Stimulated activated naive CD8-positive, alpha-beta T cell treated with anti-CD3 and anti-CD28 coated beads, Interleukin-15, Interleukin-2, amounts not matched to agents 100 ng/mL and 50 ng/mL, for 24 hours (primary cell): ENCODE results near the gene SENP8.

Experiments used
- H3K27ac Mint-ChIP-seq: one replicate; pipeline ENCODE4 v1.8.0; 2021; ENCODE audit warnings: mild to moderate bottlenecking, mixed read lengths
- H3K27me3 Mint-ChIP-seq: one replicate; pipeline ENCODE4 v1.8.0; 2021; ENCODE audit warnings: mixed read lengths
- H3K36me3 Mint-ChIP-seq: one replicate; pipeline ENCODE4 v1.8.0; 2021; ENCODE audit warnings: low read depth, mixed read lengths
- H3K4me1 Mint-ChIP-seq: one replicate; pipeline ENCODE4 v1.8.0; 2021; ENCODE audit warnings: low read depth, mixed read lengths
- H3K4me3 Mint-ChIP-seq: one replicate; pipeline ENCODE4 v1.8.0; 2021; ENCODE audit warnings: mild to moderate bottlenecking, mixed read lengths
- H3K9me3 Mint-ChIP-seq: one replicate; pipeline ENCODE4 v1.8.0; 2021; ENCODE audit warnings: mixed read lengths

Gene SENP8

DNA sequence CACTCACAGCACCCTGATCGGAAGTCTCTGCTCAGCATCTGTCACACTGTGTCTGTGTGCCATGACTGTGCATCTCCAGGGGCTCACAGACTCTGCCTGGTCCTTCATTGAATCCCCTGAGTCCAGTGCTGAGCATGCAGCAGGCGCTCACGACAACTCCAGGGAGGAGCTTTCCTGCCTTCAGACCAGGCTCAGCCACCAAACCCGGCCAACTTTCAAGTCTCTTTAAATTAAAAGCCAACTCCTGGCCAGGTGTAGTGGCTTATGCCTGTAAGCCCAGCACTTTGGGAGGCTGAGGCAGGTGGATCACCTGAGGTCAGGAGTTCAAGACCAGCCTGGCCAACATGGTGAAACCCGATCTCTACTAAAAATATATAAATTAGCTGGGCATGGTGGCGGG lies 55.2 kb downstream of the SENP8 start:
- Mint-ChIP-seq H3K4me1 (no peaks in the 10 kb centered on the region), H3K9me3 (no peaks in the 10 kb centered on the region), H3K36me3 (no peaks in the 10 kb centered on the region), H3K27ac (no peak overlapping the region), H3K4me3 (no peak overlapping the region), H3K27me3 (peaks cover 3% of the 10 kb centered on the region)

DNA sequence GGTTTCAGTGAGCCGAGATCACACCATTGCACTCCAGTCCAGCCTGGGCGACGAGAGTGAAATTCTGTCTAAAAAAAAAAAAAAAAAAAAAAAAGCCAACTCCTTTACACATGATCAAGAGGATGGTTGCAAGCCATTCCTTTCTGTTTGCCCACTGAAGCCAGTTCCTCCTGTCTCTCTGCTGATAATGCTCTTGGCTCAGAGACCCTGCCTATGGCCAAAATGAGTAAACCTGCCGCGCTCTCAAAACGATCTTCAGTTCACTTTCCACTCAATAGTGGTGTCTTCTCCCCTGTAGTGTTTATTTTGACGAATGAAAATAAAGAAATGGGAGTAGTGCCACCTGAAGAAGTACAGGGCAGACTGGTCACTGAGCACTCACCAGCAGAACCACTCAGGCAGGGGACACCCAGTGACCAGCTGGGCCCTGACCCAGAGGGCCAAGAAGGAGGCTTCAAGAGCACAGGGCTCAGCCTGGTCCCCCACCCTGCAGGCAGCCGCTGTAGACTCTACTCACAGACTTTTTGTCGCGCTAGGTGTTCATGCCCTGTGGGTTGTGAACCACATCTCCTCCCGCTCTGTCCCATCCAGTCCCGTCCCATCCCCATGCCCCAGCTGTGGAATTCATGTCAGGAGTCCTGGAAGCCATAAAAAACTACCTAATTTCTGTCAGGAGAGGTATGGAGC lies 55.8 kb downstream of the SENP8 start:
- Mint-ChIP-seq H3K36me3 (no peaks in the 10 kb centered on the region), H3K27me3 (peaks cover 3% of the 10 kb centered on the region), H3K27ac (no peak overlapping the region), H3K9me3 (no peaks in the 10 kb centered on the region), H3K4me1 (no peaks in the 10 kb centered on the region), H3K4me3 (no peak overlapping the region)

DNA sequence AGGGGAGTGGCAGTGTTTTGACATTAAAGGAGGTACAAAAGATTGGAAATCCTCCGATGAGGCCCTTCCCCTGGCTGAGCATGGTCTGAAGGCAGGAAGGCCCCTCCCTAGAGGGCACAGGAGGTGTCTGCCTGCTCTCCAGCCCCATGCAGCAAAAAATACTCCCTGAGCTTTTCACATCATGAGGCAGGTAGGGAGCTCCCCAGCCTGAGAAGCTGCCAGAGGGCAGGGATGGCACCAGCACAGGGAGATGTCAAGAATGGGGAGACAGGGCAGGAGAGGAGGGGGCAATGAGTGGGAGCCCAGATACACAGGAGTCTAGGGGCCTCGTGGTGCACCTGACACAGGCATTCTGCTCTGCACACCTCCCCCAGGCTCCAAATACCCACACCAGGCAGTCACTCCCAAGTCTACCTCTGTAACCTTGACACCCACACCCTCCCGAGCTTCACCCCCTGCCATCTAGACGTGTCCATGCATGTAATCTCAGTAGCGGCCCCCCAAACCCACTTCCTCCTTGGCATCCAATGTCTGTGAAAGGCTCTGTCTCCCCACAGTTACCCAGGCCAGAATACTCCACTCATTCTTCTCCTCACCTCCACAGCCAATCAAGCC lies 56.5 kb downstream of the SENP8 start:
- H3K27ac Mint-ChIP-seq = no peak overlapping the region
- peaks cover 3% of the 10 kb centered on the region for H3K27me3 Mint-ChIP-seq
- no peaks in the 10 kb centered on the region for H3K36me3 Mint-ChIP-seq
- no peaks in the 10 kb centered on the region for H3K9me3 Mint-ChIP-seq
- H3K4me3 Mint-ChIP-seq = no peak overlapping the region
- H3K4me1 Mint-ChIP-seq = no peaks in the 10 kb centered on the region

DNA sequence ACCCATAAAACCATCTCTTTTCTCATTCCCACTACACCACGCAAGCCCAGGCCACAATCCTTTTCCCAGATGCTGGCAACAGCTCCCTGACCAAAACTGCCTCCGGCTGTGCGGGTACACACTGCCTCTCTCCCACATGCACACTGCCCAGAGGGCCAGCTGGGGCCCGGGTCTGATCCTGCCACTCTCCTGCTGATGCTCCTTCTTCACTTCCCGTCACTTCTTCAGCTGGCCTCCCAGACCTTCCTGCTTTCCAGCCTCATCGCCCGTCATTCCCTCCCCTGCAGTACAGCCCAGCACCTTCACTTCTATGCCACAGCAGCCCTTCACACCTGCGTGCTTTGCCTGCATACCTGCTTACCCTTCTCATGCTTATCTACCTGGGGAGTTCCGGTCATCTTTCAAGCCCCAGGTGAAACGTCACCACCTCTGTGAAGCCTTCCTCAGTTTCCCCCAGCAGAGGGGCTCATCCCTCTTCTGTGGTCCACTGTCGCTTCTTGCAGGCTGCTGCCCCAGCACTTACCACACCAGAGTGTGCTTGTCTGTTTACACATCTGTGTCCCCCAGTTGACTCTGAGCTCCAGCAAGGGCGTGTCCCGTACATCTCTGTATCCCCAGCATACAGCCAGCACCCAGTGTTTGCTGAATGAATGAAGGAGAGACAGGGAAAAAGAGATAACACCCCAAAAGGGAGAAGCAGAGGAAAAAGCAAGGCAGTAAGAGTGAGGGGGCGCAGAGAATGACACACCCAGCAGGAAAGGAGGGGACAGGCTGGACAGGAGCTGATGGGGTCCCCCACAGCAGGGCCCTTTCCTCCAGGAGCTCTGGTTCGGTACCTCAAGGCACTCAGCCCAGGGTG lies 57.2 kb downstream of the SENP8 start:
- H3K36me3 Mint-ChIP-seq = no peaks in the 10 kb centered on the region
- no peak overlapping the region for H3K4me3 Mint-ChIP-seq
- no peak overlapping the region for H3K27ac Mint-ChIP-seq
- no peaks in the 10 kb centered on the region for H3K4me1 Mint-ChIP-seq
- peaks cover 3% of the 10 kb centered on the region for H3K27me3 Mint-ChIP-seq
- no peaks in the 10 kb centered on the region for H3K9me3 Mint-ChIP-seq

DNA sequence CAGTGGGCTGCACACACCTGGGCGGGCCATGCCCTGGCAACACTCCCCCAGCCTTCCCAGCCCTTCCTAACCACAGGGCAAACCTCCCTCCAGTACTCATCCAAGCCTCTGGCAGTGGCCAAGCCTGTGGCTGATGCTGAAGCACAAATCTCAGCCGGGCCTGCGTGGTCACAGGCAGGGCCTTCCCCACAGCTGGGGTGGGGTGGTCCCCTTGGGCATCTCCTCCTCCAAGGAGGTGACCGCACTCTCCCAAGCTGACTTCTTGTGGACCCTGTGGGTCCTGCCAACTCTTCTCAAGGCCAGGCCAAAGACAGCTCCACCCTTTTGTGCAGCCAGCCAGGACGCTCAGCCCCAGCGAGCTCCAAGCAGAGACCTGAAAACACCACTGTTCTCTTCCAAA lies 58.0 kb downstream of the SENP8 start:
- Mint-ChIP-seq H3K27me3 (peaks cover 8% of the 10 kb centered on the region), H3K9me3 (no peaks in the 10 kb centered on the region), H3K27ac (no peak overlapping the region), H3K4me3 (no peak overlapping the region), H3K36me3 (no peaks in the 10 kb centered on the region), H3K4me1 (no peaks in the 10 kb centered on the region)

DNA sequence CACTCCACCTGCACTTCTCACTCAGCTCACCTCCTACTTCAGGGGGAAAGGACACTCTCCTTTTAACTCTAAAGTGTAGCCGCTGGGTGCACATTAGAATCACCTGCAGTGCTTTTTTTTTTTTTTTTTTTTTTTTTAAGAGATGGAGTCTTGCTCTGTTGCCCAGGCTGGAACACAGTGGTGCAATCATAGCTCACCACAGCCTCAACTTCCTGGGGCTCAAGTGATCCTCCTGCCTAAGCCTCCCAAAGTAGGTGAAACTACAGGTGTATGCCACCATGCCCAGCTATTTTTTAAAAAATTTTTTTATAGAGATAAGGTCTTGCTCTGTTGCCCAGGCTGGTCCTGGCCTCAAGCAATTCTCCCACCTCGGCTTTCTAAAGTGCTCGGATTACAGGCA lies 58.5 kb downstream of the SENP8 start:
- Mint-ChIP-seq H3K4me1 (no peaks in the 10 kb centered on the region), H3K36me3 (no peaks in the 10 kb centered on the region), H3K9me3 (no peaks in the 10 kb centered on the region), H3K27me3 (peaks cover 14% of the 10 kb centered on the region), H3K27ac (no peak overlapping the region), H3K4me3 (no peak overlapping the region)

DNA sequence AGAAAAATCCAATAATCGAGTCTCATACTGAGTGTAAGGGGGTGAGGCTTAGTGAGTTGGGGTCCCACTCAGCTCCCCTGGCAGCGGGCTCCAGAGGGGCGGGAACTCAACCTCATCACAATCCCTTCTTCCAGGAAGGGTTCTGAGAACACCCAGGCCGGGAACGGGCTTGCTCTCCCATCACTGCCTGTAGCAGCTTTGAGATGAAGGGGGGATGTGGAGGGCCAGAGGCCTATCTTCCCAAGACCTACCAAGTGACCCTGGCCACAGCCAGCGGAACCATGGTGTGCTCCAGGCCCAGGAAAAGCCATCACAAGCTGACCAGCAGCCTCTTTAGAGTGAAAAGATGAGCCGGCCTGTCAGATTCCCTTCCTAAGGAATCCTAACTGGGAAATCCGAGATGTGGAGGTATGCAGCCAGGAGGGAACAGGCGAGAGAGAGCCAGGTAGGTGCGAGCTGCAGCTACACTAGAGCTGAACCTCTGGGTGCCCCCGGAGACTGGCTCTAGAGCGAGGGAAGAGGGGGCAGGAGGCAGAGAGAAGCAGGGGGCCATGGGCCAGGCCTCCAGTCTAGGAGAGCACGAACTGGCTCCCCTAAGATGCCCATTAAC lies 60.9 kb downstream of the SENP8 start:
- Mint-ChIP-seq H3K36me3 (no peaks in the 10 kb centered on the region), H3K9me3 (no peaks in the 10 kb centered on the region), H3K4me3 (no peak overlapping the region), H3K27ac (no peak overlapping the region), H3K4me1 (no peaks in the 10 kb centered on the region), H3K27me3 (peaks cover 28% of the 10 kb centered on the region)

DNA sequence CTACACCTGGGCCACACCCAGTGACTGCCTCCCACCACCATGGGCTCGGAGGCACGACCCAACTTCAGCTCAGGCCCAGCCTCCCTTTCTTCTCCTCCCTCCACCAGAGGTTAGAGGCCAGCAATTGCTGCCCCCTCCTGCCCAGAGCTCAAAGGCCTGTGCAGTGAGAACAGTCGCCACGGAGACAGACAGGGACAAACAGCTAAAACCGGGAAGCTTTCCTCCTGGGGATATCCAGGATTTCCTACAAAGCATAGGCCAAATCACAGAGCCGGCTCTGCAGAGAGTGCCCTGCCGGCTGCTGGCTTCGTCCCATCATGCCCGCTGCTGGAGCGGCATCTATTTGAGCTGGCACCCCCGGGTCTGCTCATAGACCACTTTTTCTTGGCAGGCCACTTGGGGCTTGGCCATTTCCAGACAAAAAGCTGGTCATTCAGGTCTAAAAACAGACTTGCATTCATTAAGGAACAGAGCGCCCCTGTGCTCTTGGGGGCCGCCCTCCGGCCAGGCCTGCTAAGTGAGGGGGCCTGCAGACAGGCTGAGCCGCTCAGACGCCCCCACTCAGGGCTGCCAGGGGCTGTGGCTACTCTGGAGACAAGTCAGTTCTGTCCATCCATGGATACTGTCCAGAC lies 61.9 kb downstream of the SENP8 start:
- Mint-ChIP-seq H3K4me1 (no peaks in the 10 kb centered on the region), H3K27me3 (peaks cover 32% of the 10 kb centered on the region), H3K4me3 (no peak overlapping the region), H3K36me3 (no peaks in the 10 kb centered on the region), H3K27ac (no peak overlapping the region), H3K9me3 (no peaks in the 10 kb centered on the region)

DNA sequence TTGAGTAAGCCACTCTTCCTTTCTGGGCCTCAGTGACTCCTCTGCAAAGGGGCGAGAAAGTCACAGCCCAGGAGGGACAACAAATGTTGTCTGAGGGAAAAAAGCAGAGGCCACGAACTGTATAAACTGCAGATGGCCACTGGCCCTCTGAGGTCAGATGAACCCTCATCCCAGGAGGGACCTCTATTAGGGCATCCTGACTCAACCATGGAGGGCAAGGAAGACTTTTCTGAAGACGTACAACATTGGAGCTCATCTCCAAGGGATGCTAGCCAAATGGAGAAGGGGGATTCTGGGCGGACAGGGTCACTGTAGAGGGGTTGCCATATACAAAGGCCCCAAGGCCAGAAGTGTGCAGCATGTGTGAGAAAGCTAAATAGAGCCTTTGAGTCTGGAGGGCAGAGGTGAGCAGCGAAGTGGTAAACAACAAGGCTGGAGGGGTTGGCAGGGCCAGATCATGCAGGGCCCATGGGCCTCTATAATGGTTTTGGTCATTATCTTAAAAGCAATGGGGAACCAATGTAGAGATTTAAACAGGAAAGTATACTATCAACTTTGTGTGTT lies 62.6 kb downstream of the SENP8 start:
- Mint-ChIP-seq H3K27ac (no peak overlapping the region), H3K4me3 (no peak overlapping the region), H3K27me3 (peaks cover 37% of the 10 kb centered on the region)

DNA sequence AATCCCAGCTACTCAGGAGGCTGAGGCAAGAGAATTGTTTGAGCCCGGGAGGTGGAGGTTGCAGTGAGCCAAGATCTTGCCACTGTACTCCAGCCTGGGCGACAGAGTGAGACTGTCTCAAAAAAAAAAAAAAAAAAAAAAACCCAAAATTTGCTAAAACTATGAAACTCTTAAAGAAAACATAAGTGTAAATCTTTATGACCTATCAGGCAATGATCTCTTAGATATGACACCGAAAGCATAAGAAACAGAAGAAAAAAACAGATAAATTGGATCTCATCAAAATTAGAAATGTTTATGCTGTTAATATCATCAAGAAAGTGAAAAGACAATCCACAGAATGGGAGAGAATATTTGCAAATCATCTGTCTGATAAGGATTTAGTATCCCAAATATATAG lies 64.0 kb downstream of the SENP8 start:
- Mint-ChIP-seq H3K36me3 (no peaks in the 10 kb centered on the region), H3K4me3 (no peak overlapping the region), H3K27ac (no peak overlapping the region), H3K9me3 (no peaks in the 10 kb centered on the region), H3K4me1 (no peaks in the 10 kb centered on the region), H3K27me3 (peaks cover 37% of the 10 kb centered on the region)

More for the DNA sequence above, 62.6 kb downstream of the SENP8 start:
- Mint-ChIP-seq H3K4me1 (no peaks in the 10 kb centered on the region), H3K36me3 (no peaks in the 10 kb centered on the region), H3K9me3 (no peaks in the 10 kb centered on the region)

DNA sequence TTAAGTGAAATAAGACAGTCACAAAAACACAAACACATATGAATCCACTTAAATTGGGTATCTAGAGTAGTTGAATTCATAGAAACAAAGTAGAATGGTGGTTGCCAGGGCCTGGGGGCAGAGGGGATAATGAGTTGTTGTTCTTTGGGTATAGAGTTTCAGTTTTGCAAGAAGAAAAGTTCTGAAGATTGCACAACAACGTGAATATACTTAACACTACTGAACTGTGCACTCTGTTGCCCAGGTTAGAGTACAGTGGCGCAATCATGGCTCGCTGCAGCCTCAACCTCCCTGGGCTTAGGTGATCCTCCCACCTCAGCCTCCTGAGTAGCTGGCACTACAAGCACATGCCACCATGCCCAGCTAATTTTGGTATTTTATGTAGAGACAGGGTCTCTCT lies 64.5 kb downstream of the SENP8 start:
- Mint-ChIP-seq H3K36me3 (no peaks in the 10 kb centered on the region), H3K27me3 (peaks cover 37% of the 10 kb centered on the region), H3K27ac (no peak overlapping the region), H3K9me3 (no peaks in the 10 kb centered on the region), H3K4me1 (no peaks in the 10 kb centered on the region), H3K4me3 (no peak overlapping the region)

DNA sequence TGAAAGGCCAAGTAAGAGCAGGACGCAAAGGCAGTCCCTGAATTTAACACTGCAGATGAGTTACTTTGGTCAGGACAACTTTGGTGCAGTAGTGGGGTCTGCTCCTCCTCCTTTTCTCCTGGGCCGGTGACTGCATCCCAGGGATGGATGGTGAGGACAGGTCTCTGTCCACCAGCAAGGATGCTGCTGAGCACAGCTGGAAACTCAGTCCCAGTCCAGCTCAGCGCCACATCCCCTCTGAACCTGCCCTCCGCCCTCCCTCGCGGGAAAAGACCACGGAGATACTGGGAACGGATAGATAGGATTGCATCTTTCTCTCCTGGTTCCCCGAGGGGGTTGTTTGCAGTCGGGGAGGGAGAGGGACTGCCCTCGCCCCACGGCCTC lies 65.6 kb downstream of the SENP8 start:
- Mint-ChIP-seq H3K4me1 (no peaks in the 10 kb centered on the region), H3K27me3 (peaks cover 43% of the 10 kb centered on the region), H3K36me3 (no peaks in the 10 kb centered on the region), H3K4me3 (no peak overlapping the region), H3K27ac (no peak overlapping the region), H3K9me3 (no peaks in the 10 kb centered on the region)

DNA sequence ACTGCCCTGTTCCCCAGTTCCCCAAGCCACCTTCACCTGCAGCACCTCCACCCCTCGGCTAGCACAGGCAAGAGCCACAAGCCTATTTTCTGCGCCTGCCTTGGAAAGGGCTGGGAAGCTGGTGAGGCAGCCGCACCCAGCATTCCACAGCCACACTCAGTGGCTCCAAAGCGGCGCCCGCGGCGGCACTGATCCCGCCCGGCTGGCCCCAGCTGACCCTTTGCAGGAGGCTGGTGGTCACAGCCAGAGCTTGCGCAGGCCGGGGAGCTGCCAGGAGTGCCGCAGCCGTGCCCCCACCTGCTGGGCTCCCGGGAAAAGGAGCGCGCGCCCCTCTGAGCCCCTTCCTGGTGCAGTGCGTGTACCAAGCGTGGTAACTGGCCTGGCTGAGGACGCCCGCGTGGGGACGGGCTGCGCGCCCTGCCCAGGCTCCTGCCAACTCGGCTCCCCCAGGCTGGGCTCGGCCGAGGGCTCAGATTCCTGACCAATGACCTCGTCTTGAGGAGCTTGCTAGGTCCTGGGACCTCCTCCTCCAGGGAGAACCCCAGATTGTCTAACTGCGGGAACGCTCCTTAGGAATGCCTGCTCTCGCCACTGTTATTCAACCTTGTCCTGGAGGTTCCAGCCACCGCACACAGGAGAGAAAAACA lies 66.1 kb downstream of the SENP8 start:
- no peaks in the 10 kb centered on the region for H3K36me3 Mint-ChIP-seq
- H3K4me1 Mint-ChIP-seq = no peaks in the 10 kb centered on the region
- peaks cover 46% of the 10 kb centered on the region for H3K27me3 Mint-ChIP-seq
- H3K9me3 Mint-ChIP-seq = no peaks in the 10 kb centered on the region
- no peak overlapping the region for H3K27ac Mint-ChIP-seq
- H3K4me3 Mint-ChIP-seq = no peak overlapping the region

DNA sequence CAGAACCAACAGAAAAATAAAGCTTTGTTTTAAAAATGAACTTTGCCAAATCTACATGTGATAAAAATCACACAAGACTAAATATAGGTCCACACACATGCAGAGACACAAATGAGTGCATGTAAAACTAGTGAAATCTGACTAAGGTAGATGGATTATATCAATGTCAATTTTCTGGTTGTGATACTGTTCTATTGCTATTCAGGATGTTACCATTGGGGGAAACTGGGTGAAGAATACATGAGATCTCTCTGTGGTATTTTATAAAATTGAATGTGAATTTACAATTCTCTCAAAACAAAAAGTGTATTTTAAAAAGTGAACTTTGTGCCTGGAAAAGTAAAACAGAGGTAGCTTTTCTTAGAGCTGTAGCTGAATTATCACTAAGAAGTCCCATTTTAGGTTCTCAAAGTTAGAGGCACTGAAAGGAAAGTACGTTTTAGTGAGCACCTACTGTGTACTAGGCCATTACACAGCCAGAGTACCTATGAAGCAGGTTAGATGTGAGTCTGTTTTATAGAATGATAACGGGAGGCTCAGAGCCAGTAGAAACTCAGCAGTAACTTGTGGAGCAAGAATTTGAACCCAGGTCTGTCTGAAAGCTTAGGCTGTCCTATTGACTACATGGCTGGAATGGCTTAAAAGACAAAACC lies 71.2 kb downstream of the SENP8 start:
- Mint-ChIP-seq H3K27me3 (peaks cover 33% of the 10 kb centered on the region), H3K4me3 (no peak overlapping the region), H3K27ac (no peak overlapping the region), H3K4me1 (no peaks in the 10 kb centered on the region), H3K36me3 (no peaks in the 10 kb centered on the region), H3K9me3 (no peaks in the 10 kb centered on the region)
